GM19023 (cell line): Measurements from ENCODE around the gene RASAL2.
"Not testable (repeated sequence)": the region's sequence is repeated elsewhere in the genome, so short reads cannot be mapped to it uniquely, and the experiment has no call there.

Experiments
- ATAC-seq: cut with Tn5 transposase; IDR thresholded peaks from one replicate; pipeline ENCODE4 v1.9.1; 2021; ENCODE audit warnings: mild to moderate bottlenecking, moderate library complexity; ENCODE audit not compliant: unreplicated experiment

RASAL2 gene

GRCh38 chr1:178330848-178331497 is 237.1 kb downstream of the RASAL2 start:
- ATAC-seq = no peak

GRCh38 chr1:178335426-178335825 is 241.5 kb downstream of the RASAL2 start:
- ATAC-seq = no peak

- no peak for ATAC-seq
Measured at GRCh38 chr1:178337091-178337706, 243.3 kb downstream of the RASAL2 start.

- ATAC-seq = no peak
Measured at GRCh38 chr1:178339834-178340233, 245.9 kb downstream of the RASAL2 start.

GRCh38 chr1:178341261-178341956 is 247.5 kb downstream of the RASAL2 start:
- no peak for ATAC-seq

GRCh38 chr1:178342745-178343144 is 248.8 kb downstream of the RASAL2 start:
- ATAC-seq = no peak

- no peak for ATAC-seq
Measured at GRCh38 chr1:178344513-178345091, 250.7 kb downstream of the RASAL2 start.

GRCh38 chr1:178345238-178345637 is 251.3 kb downstream of the RASAL2 start:
- no peak for ATAC-seq

- ATAC-seq = no peak
Measured at GRCh38 chr1:178345807-178346206, 251.9 kb downstream of the RASAL2 start.

GRCh38 chr1:178349801-178350200 is 255.9 kb downstream of the RASAL2 start:
- no peak for ATAC-seq

- not testable (repeated sequence) for ATAC-seq
Measured at GRCh38 chr1:178351911-178352310, 258.0 kb downstream of the RASAL2 start.

- ATAC-seq = no peak
Measured at GRCh38 chr1:178352790-178353416, 259.0 kb downstream of the RASAL2 start.

- no peak for ATAC-seq
Measured at GRCh38 chr1:178353524-178353923, 259.6 kb downstream of the RASAL2 start.

GRCh38 chr1:178354816-178355215 is 260.9 kb downstream of the RASAL2 start:
- no peak for ATAC-seq

GRCh38 chr1:178356299-178356698 is 262.4 kb downstream of the RASAL2 start:
- no peak for ATAC-seq

GRCh38 chr1:178358456-178358855 is 264.6 kb downstream of the RASAL2 start:
- no peak for ATAC-seq

GRCh38 chr1:178360421-178360820 is 266.5 kb downstream of the RASAL2 start:
- no peak for ATAC-seq

GRCh38 chr1:178361847-178362246 is 267.9 kb downstream of the RASAL2 start:
- ATAC-seq = no peak

- ATAC-seq = no peak
Measured at GRCh38 chr1:178362747-178363146, 268.8 kb downstream of the RASAL2 start.

GRCh38 chr1:178364782-178365181 is 270.9 kb downstream of the RASAL2 start:
- no peak for ATAC-seq

- ATAC-seq = no peak
Measured at GRCh38 chr1:178367151-178367550, 273.2 kb downstream of the RASAL2 start.
